Natural killer cell (primary cell): Measurements from ENCODE around the gene DEK. TPM values are rescaled to one million over a fixed set of nuclear protein-coding genes. Genes with fewer than 3 reads are reported as not detected.

Source experiments
- ATAC-seq, 3 donors: fragments of 150-1000 bp in 2 of 3; fragments of 200-7000 bp in 1 of 3; cut with Tn5 transposase; 1 replicate in 1 of 3; 2 replicates in 2 of 3; pipeline ENCODE4 v1.10.0; 2021; ENCODE audit warnings: mild to moderate bottlenecking in 2 of 3, moderate library complexity in 2 of 3
- DNase-seq, 2 donors: peaks; one replicate each; pipeline versions ENCODE4 v3.0.0 to v3.0.0-alpha.2; 2013 to 2021; ENCODE audit warnings: mixed read lengths in 1 of 2
- H3K27ac ChIP-seq: one replicate; pipeline ENCODE4 v1.5.1; 2013; ENCODE audit warnings: mild to moderate bottlenecking, low read length
- H3K27me3 ChIP-seq: one replicate; pipeline ENCODE4 v1.6.1; 2013; ENCODE audit warnings: low read length; ENCODE audit not compliant: control insufficient read depth, insufficient read depth
- H3K36me3 ChIP-seq: one replicate; pipeline ENCODE4 v1.6.1; 2013; ENCODE audit warnings: low read length; ENCODE audit not compliant: control insufficient read depth, insufficient read depth
- H3K4me1 ChIP-seq: one replicate; pipeline ENCODE4 v1.6.1; 2013; ENCODE audit warnings: low read length; ENCODE audit not compliant: control insufficient read depth, insufficient read depth
- H3K4me3 ChIP-seq: one replicate; pipeline ENCODE4 v1.5.1; 2013; ENCODE audit warnings: low read length
- H3K9me3 ChIP-seq: one replicate; pipeline ENCODE4 v1.6.1; 2013; ENCODE audit warnings: low read length; ENCODE audit not compliant: control insufficient read depth, insufficient read depth
- H3K27ac Mint-ChIP-seq, 2 donors: one replicate each; pipeline ENCODE4 v1.8.0; 2022; ENCODE audit warnings: mild to moderate bottlenecking in 2 of 2, mixed read lengths in 2 of 2, moderate library complexity in 1 of 2
- H3K27me3 Mint-ChIP-seq, 2 donors: one replicate each; pipeline ENCODE4 v1.8.0; 2022; ENCODE audit warnings: low read depth in 2 of 2, mixed read lengths in 2 of 2
- H3K36me3 Mint-ChIP-seq: one replicate; pipeline ENCODE4 v1.8.0; 2022; ENCODE audit warnings: mixed read lengths
- H3K4me1 Mint-ChIP-seq, 2 donors: one replicate each; pipeline ENCODE4 v1.8.0; 2022; ENCODE audit warnings: mixed read lengths in 2 of 2
- H3K4me3 Mint-ChIP-seq: one replicate; pipeline ENCODE4 v1.8.0; 2022; ENCODE audit warnings: mild to moderate bottlenecking, moderate library complexity, mixed read lengths
- H3K9me3 Mint-ChIP-seq, 2 donors: one replicate each; pipeline ENCODE4 v1.8.0; 2022; ENCODE audit warnings: mixed read lengths in 2 of 2
- CTCF ChIP-seq: fragments of 200-600 bp; IDR thresholded peaks from one replicate; pipeline ENCODE4 v1.8.0; 2022; ENCODE audit warnings: antibody characterized with exemption
- WGBS: methylation state at CpG from one replicate; pipeline ENCODE4 v1.1.7; 2013; ENCODE audit warnings: missing lambda C conversion rate; ENCODE audit not compliant: insufficient coverage; 5-methylcytosine and 5-hydroxymethylcytosine counted together
- intact Hi-C: fragments of 100-400 bp; cut with micrococcal nuclease; formaldehyde crosslinking; loops from one replicate; pipeline ENCODE4 v1.14.2; 2022
- total RNA-seq, 4 donors: library from RNA; stranded (reverse); fragments of 120-200 nt in 1 of 4; gene quantifications; one replicate each; pipeline versions ENCODE4 v1.2.3 to v1.2.4, GENCODE V29; 2013 to 2022

Gene DEK
- total RNA-seq, 3 donors from 2014 or later (not counting 1 experiment from before 2014, with no cell fraction given): 79.5 to 89.7 (median 80.9) TPM

DNA sequence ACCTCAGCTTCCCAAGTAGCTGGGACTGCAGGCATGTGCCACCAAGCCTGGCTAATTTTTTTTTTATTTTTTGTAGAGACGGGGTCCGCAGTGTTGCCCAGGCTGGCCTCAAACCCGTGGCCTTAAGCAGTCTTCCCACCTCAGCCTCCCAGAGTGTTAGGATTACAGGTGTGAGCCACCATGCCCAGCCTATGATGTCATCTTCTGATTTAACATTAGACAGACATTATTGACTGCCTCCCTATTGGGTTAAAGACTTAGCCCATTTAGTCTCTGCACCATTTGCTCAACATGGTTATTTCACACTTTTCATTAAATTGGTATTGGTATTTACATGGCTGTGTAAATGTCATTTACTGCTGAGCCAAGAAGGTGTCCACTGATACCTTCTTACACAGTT lies 46.1 kb downstream of the DEK start:
- intact Hi-C loops: no loop called here
- Histone ChIP-seq H3K4me1 (peaks cover 5% of the 10 kb centered on the region), H3K9me3 (no peaks in the 10 kb centered on the region), H3K4me3 (no peak overlapping the region), H3K27ac (no peak overlapping the region), H3K36me3 (peaks cover 25% of the 10 kb centered on the region), H3K27me3 (no peaks in the 10 kb centered on the region)
- Mint-ChIP-seq H3K4me1 (peaks cover 0 to 10% of the 10 kb centered on the region in 2 donors), H3K27ac (peak overlapping the region; percentile 9 to 13), H3K27me3 (no peaks in the 10 kb centered on the region), H3K9me3 (no peaks in the 10 kb centered on the region), H3K4me3 (no peak overlapping the region), H3K36me3 (peaks cover 16% of the 10 kb centered on the region)
- DNase-seq (no peak), ATAC-seq (no peak)
- no peak for TF ChIP-seq CTCF
- WGBS: 100% methylated on average over 3 of the region's 3 CpGs

DNA sequence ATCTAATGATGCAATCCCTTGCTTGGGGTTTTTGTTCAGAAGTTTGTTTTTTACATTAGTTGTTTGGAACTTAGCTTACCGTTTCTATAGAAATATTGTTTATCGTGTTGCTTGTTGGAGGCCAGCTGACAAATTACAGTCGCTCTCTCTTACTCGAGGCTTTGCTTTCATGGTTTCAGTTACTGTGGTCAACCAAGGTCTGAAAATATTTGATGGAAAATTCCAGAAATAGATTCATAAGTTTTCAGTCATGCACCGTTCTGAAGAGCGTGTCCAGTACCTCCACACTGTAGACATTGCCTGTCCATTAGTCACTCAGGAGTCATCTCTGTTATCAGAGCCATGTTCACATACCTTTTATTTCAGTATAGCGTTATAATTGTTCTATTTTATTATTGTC lies 47.9 kb downstream of the DEK start:
- intact Hi-C loops: no loop called here
- no peak for TF ChIP-seq CTCF
- H3K4me3 ChIP-seq: no peak overlapping the region
- no peak for DNase-seq
- H3K27ac Mint-ChIP-seq: no peak overlapping the region
- H3K27me3 ChIP-seq: no peaks in the 10 kb centered on the region
- H3K9me3 Mint-ChIP-seq: no peaks in the 10 kb centered on the region
- 79% methylated on average over 5 of the region's 7 CpGs for WGBS
- H3K9me3 ChIP-seq: no peaks in the 10 kb centered on the region
- peaks cover 5% of the 10 kb centered on the region for H3K4me1 ChIP-seq
- peaks cover 22% of the 10 kb centered on the region for H3K36me3 ChIP-seq
- ATAC-seq: no peak
- H3K27me3 Mint-ChIP-seq: no peaks in the 10 kb centered on the region
- no peak overlapping the region for H3K27ac ChIP-seq
- no peak overlapping the region for H3K4me3 Mint-ChIP-seq
- H3K4me1 Mint-ChIP-seq: peaks cover 0 to 10% of the 10 kb centered on the region in 2 donors
- peaks cover 16% of the 10 kb centered on the region for H3K36me3 Mint-ChIP-seq

DNA sequence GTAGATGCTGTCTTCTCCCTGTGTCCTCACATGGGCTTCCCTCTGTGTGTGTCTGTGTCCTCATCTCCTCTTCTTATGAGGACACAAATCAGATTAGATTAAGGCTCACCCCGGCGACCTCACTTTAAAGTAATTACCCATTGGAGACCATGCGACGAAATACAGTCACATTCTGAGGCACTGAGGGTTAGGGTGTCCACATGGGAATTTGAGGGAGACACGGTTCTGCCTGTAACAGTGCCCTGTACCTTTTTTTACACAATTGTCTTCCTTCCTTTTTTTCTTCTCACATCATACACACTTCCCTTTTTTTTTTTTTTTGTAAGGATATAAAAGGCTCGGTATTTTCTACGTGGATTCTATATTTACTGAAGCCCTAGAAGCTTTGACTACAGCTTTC lies 48.9 kb downstream of the DEK start:
- Histone ChIP-seq H3K4me3 (no peak overlapping the region), H3K27ac (no peak overlapping the region), H3K36me3 (peaks cover 22% of the 10 kb centered on the region), H3K9me3 (no peaks in the 10 kb centered on the region), H3K4me1 (peaks cover 5% of the 10 kb centered on the region), H3K27me3 (no peaks in the 10 kb centered on the region)
- DNase-seq (no peak), ATAC-seq (peak in 1 of 3 donors; percentile 43)
- TF ChIP-seq CTCF: no peak
- Mint-ChIP-seq H3K36me3 (peaks cover 16% of the 10 kb centered on the region), H3K9me3 (no peaks in the 10 kb centered on the region), H3K4me1 (peaks cover 0 to 10% of the 10 kb centered on the region in 2 donors), H3K27me3 (no peaks in the 10 kb centered on the region), H3K4me3 (no peak overlapping the region), H3K27ac (no peak overlapping the region)
- intact Hi-C loops: no loop called here
- WGBS: 49% methylated on average over 6 of the region's 7 CpGs

- peaks cover 0 to 5% of the 10 kb centered on the region in 2 donors for H3K4me1 Mint-ChIP-seq
- Histone ChIP-seq H3K36me3 (peaks cover 17% of the 10 kb centered on the region), H3K4me1 (peaks cover 5% of the 10 kb centered on the region), H3K9me3 (no peaks in the 10 kb centered on the region), H3K27me3 (no peaks in the 10 kb centered on the region), H3K27ac (no peak overlapping the region), H3K4me3 (no peak overlapping the region)
- no peak for ATAC-seq
- H3K4me3 Mint-ChIP-seq: no peak overlapping the region
- intact Hi-C loops: no loop called here
- peak in 1 of 2 donors; percentile 7 for DNase-seq
- no peaks in the 10 kb centered on the region for H3K9me3 Mint-ChIP-seq
- no peaks in the 10 kb centered on the region for H3K27me3 Mint-ChIP-seq
- 76% methylated on average over 3 of the region's 4 CpGs for WGBS
- H3K36me3 Mint-ChIP-seq: peaks cover 16% of the 10 kb centered on the region
- TF ChIP-seq CTCF: no peak
- peak overlapping the region in 1 of 2 donors; percentile 64 for H3K27ac Mint-ChIP-seq
Measured at GRCh38 chr6:18214003-18214402, 50.3 kb downstream of the DEK start.
